Measurements from ENCODE around the gene ZC3H12C. TPM values are rescaled to one million over a fixed set of nuclear protein-coding genes. Genes with fewer than 3 reads are reported as not detected.
A peak's percentile ranks its signal among the peaks of the same experiment; 100 is the strongest.

Gene ZC3H12C
- total and polyA plus RNA-seq, 2 of the 4 experiments (the other 2 are of a cell fraction) = 4.2 to 15.8 TPM

- CTCF ChIA-PET = interaction anchor here (0.5 to 0.8 kb wide), 2 partner anchors 195 to 1612 kb away, joined by 3 to 4 read pairs; no protein-coding TSS in a partner anchor
- H4K5ac ChIP-seq (ENCODE audit: low read depth, low read length) = peak overlapping the region; percentile 64; the same call in 1 of the 2 replicates
- H2BK5ac ChIP-seq (ENCODE audit: low read depth, low read length, poor library complexity, severe bottlenecking) = no peak overlapping the region
- 83% methylated on average over 1 of the region's 2 CpGs; no CpG with 5 or more reads in 1 of the 2 experiments for WGBS, 2 experiments (ENCODE audit: extremely low coverage in 2 of 2, insufficient read length in 1 of 2)
- peak; percentile 33 for ATAC-seq (ENCODE audit: low read depth)
- POLR2A ChIA-PET (ENCODE audit: unreplicated experiment) = no interaction called here
- H2BK120ac ChIP-seq (ENCODE audit: low read depth, low read length) = peak overlapping the region; percentile 5; the same call in 1 of the 2 replicates
- no peak overlapping the region for H3K18ac ChIP-seq (ENCODE audit: low read depth, low read length)
- no peak overlapping the region for H3K14ac ChIP-seq (replicated peaks; ENCODE audit: low read depth, low read length)
- H2AK9ac ChIP-seq (replicated peaks; ENCODE audit: low read depth, low read length, poor library complexity) = no peak overlapping the region
- TF ChIP-seq, protein P1, sequence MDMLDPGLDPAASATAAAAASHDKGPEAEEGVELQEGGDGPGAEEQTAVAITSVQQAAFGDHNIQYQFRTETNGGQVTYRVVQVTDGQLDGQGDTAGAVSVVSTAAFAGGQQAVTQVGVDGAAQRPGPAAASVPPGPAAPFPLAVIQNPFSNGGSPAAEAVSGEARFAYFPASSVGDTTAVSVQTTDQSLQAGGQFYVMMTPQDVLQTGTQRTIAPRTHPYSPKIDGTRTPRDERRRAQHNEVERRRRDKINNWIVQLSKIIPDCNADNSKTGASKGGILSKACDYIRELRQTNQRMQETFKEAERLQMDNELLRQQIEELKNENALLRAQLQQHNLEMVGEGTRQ (IDR thresholded peaks at IDR 0.05; ENCODE audit: low read depth, low read length) = peak; percentile 75
- TF ChIP-seq CHD1 (IDR thresholded peaks at IDR 0.05; ENCODE audit: low read depth, low read length) = no peak
- peak overlapping the region in 1 of 2 experiments; percentile 46; a peak in 2 of 4 replicates for H4K8ac ChIP-seq (ENCODE audit: low read depth in 2 of 2, low read length in 2 of 2)
- no peak overlapping the region for H3K9ac ChIP-seq (ENCODE audit: low read depth, low read length)
- H3K27ac ChIP-seq (ENCODE audit: insufficient read depth, low read length) = no peak overlapping the region
- H4K91ac ChIP-seq (ENCODE audit: insufficient read depth, low read depth, low read length) = no peak overlapping the region
- no peaks in the 10 kb centered on the region; a peak in 1 of 4 replicates for H3K79me1 ChIP-seq (ENCODE audit: low read depth in 1 of 2, low read length in 2 of 2)
- DNase-seq = peak; percentile 66
- no peak overlapping the region for H3K4me2 ChIP-seq (ENCODE audit: low read depth, low read length)
- H3K4ac ChIP-seq (ENCODE audit: low read depth, low read length) = peak overlapping the region; percentile 19; the same call in 1 of the 2 replicates
- H2AFZ ChIP-seq (replicated peaks; ENCODE audit: low read length, poor library complexity) = no peak overlapping the region
- peak overlapping the region; percentile 72; the same call in 1 of the 3 replicates for H2BK15ac ChIP-seq (ENCODE audit: low read depth, low read length)
- dilution Hi-C loops (cut with HindIII; ENCODE audit: low sequenced_read_pairs, unreplicated experiment) (no loop called here), in situ Hi-C loops (cut with MboI; ENCODE audit: low sequenced_read_pairs) (no loop called here), intact Hi-C loops (cut with micrococcal nuclease) (no loop called here)
- H3K9me1 ChIP-seq (ENCODE audit: insufficient read depth, low read length) = peaks cover 12% of the 10 kb centered on the region
- H3K36me3 ChIP-seq (ENCODE audit: control insufficient read depth, insufficient read depth, low read length) = no peaks in the 10 kb centered on the region
- H3K27me3 ChIP-seq (ENCODE audit: control insufficient read depth, insufficient read depth, low read length) = no peaks in the 10 kb centered on the region
- 0 out of 2 replicates have a peak overlapping the region, but pooled peaks have one; percentile 44 for H2BK20ac ChIP-seq (ENCODE audit: low read depth, low read length)
- no peaks in the 10 kb centered on the region for H3K9me3 ChIP-seq (ENCODE audit: control insufficient read depth, insufficient read depth, low read length)
- H3K4me1 ChIP-seq (ENCODE audit: control insufficient read depth, insufficient read depth, low read length) = peaks cover 6% of the 10 kb centered on the region
- peak overlapping the region; percentile 8; the same call in 1 of the 2 replicates for H2AK5ac ChIP-seq (ENCODE audit: low read depth, low read length)
- no peak overlapping the region for H3K56ac ChIP-seq (ENCODE audit: extremely low read depth, insufficient read depth, low read length)
- no peak overlapping the region for H3K4me3 ChIP-seq (ENCODE audit: insufficient read depth, low read depth, low read length)
- no TSS peak for BruUV-seq (replicated peaks)
- H3K23ac ChIP-seq (ENCODE audit: low read depth, low read length) = no peak overlapping the region
- no peaks in the 10 kb centered on the region for H4K20me1 ChIP-seq (ENCODE audit: insufficient read depth, low read length)
Measured at GRCh38 chr11:110085255-110085838, 7.8 kb upstream of the ZC3H12C start.

Measured in IMR-90 (cell line).